SHP77 (cell line): ENCODE measurements around the gene HOXA11.

ENCODE experiments used
- DNase-seq, 2 experiments: peaks; one replicate each; lab custom pipeline; 2025; lab: John Stamatoyannopoulos, UW

HOXA11 gene

GRCh38 chr7:27158436-27159265 is 26.4 kb downstream of the HOXA11 start:
- no peak for DNase-seq

- DNase-seq, result no peak
Observed at GRCh38 chr7:27157702-27158431, 27.2 kb downstream of the HOXA11 start.

GRCh38 chr7:27156916-27157701 is 27.9 kb downstream of the HOXA11 start:
- DNase-seq, result no peak

- no peak for DNase-seq
Observed at GRCh38 chr7:27156508-27156898, 28.5 kb downstream of the HOXA11 start, which contains the start of gene HOXA7. Gene HOXA7 (minus strand): TSS chr7:27156675. CDS start chr7:27156545, 130 bp downstream.

- DNase-seq, result no peak
Observed at GRCh38 chr7:27155816-27156507, 29.1 kb downstream of the HOXA11 start.

- DNase-seq, result no peak
Observed at GRCh38 chr7:27154901-27155815, 29.9 kb downstream of the HOXA11 start.

- DNase-seq, result no peak
Observed at GRCh38 chr7:27154369-27154768, 30.7 kb downstream of the HOXA11 start.

- no peak for DNase-seq
Observed at GRCh38 chr7:27153526-27153925, 31.5 kb downstream of the HOXA11 start.

GRCh38 chr7:27152816-27153442 is 32.1 kb downstream of the HOXA11 start:
- no peak for DNase-seq

- no peak for DNase-seq
Observed at GRCh38 chr7:27151931-27152815, 32.9 kb downstream of the HOXA11 start, which contains the start of gene HOXA3. Gene HOXA3 (minus strand): TSS chr7:27152583. CDS start chr7:27110640, 41,943 bp downstream.

GRCh38 chr7:27151341-27151930 is 33.6 kb downstream of the HOXA11 start:
- no peak for DNase-seq

- peak in 1 of 2 experiments; percentile 47 for DNase-seq
Observed at GRCh38 chr7:27150568-27151340, 34.3 kb downstream of the HOXA11 start.

- DNase-seq, result no peak
Observed at GRCh38 chr7:27149842-27150567, 35.0 kb downstream of the HOXA11 start.

- no peak for DNase-seq
Observed at GRCh38 chr7:27148756-27149641, 36.0 kb downstream of the HOXA11 start.

- DNase-seq, result no peak
Observed at GRCh38 chr7:27148031-27148755, 36.8 kb downstream of the HOXA11 start.
